Erythroblast (primary cell): ENCODE measurements around the gene SNAP29.

Experiments
- DNase-seq, 2 experiments: peaks; one replicate each; lab custom pipeline; 2025; lab: John Stamatoyannopoulos, UW
- GATA1 ChIP-seq: IDR thresholded peaks from 2 replicates; pipeline ENCODE4 v1.6.1; 2011; ENCODE audit warnings: low read depth, mild to moderate bottlenecking, control low read depth, low read length, moderate library complexity
- POLR2A ChIP-seq: IDR thresholded peaks from 2 replicates; pipeline ENCODE4 v1.6.1; 2011; ENCODE audit warnings: mild to moderate bottlenecking, low read length

Gene SNAP29

GRCh38 chr22:20867179-20868024 lies 8.6 kb downstream of the SNAP29 start:
- TF ChIP-seq GATA1, result peak; percentile 51
- TF ChIP-seq POLR2A, result peak; percentile 28
- DNase-seq, result peak; percentile 88 to 95

GRCh38 chr22:20868025-20868962 lies 9.5 kb downstream of the SNAP29 start:
- no peak for DNase-seq
- TF ChIP-seq GATA1, result no peak
- no peak for TF ChIP-seq POLR2A

GRCh38 chr22:20869234-20869633 lies 10.4 kb downstream of the SNAP29 start:
- no peak for DNase-seq
- no peak for TF ChIP-seq GATA1
- TF ChIP-seq POLR2A, result no peak

GRCh38 chr22:20873214-20873613 lies 14.4 kb downstream of the SNAP29 start:
- DNase-seq, result peak in 1 of 2 experiments; percentile 31
- no peak for TF ChIP-seq GATA1
- TF ChIP-seq POLR2A, result no peak

- DNase-seq, result no peak
- no peak for TF ChIP-seq POLR2A
- TF ChIP-seq GATA1, result no peak
Measured at GRCh38 chr22:20875296-20875695, 16.5 kb downstream of the SNAP29 start.

DNA sequence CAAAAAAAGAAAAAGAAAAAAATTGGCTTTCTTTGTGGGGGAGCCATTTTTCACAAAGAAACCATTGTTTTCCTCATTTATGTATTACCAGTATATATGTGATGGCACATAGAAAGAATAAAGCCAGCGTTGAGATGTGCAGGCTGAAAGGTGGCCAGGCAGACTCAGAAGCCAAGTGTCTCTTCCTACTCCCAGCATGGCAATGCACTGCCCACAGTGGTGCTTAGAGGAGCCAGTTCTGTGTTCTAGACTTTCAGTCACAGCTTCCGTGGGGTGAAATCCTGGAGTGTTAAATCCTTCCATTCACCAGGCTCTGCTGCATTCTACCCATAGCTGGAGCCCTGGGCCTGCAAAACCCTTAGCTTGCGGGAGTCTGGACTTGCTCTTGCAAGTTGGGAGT lies 18.9 kb downstream of the SNAP29 start:
- DNase-seq, result no peak
- TF ChIP-seq GATA1, result no peak
- TF ChIP-seq POLR2A, result no peak

DNA sequence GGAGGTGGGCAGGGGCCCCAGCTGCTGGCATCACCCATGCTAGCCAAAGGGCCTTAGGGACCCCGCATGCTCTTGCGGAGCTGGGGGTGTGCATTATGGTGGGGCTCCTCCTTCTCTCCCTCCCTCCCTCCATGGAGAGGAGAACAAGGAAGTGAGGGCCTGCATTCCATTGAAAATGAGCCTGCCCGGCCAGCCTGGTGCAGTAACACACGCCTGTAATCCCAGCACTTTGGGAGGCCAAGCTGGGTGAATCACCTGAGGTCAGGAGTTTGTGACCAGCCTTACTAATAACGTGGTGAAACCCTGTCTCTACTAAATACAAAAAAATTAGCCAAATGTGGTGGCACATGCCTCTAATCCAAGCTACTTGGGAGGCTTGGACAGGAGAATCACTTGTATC lies 22.4 kb downstream of the SNAP29 start:
- no peak for DNase-seq
- TF ChIP-seq GATA1, result no peak
- no peak for TF ChIP-seq POLR2A

DNA sequence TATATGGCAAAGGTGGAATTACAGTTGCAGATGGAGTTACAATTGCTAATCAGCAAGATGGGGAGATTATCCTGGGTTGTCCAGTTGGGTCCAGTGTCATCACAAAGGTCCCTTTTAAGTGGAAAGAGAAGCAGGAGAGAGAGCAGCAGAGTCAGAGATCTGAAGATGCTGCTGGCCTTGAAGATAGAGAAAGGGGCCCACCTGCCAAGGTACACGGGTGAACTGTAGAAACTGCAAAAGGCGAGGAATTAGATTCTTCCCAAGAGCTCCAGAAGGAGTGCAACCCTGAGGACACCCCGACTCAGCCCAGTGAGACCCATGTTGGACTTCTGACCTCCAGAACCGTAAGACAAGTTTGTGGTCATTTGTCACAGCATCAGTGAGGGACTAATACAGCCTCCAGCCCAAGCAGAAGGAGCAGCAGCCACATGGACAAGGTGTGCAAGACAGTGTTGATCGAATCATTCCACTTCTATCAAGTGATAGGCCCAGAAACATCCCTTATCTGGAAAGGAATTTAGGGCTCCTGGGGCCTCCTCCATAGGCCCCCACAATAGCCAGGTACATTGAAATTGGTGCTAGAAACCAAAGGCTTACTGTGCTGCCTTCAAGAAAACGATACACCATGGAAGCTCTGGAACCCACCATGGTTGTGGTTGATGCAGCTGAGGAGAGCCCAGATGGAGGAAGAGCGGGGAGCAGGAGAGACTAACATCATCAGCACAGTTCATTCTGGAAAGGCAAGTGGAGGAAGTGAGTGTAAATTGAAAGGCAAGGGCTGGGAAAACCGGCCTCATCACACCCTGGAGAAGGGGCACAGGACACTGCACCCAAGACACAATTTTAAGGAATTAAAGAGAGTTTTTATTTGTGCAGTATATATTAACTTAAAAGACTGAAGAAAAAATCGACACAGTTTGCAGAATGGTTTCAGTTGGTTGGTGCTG lies 23.3 kb downstream of the SNAP29 start:
- no peak for DNase-seq
- TF ChIP-seq GATA1 (no peak), POLR2A (no peak)

DNA sequence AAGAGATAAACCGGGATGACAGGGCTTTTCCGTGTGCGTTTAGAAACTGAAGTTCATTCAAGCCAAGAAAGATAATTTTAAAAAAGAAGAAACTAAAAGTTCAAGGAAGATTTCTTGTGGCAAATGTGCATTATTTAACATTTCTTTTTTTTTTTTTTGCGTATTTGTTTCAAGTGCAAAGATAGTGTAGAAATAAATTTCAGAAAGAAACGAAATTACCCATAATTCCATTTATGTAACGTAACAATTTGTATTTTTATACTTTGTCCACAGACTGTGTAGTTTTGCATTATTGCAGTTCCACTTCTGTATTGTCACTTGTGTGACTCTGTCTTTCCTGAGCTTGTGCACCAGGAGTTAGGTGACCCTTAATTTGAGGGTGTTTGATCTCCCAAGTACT lies 24.0 kb downstream of the SNAP29 start:
- TF ChIP-seq POLR2A (no peak), GATA1 (no peak)
- no peak for DNase-seq

GRCh38 chr22:20884454-20884853 lies 25.6 kb downstream of the SNAP29 start:
- TF ChIP-seq POLR2A, result no peak
- TF ChIP-seq GATA1, result no peak
- no peak for DNase-seq

DNA sequence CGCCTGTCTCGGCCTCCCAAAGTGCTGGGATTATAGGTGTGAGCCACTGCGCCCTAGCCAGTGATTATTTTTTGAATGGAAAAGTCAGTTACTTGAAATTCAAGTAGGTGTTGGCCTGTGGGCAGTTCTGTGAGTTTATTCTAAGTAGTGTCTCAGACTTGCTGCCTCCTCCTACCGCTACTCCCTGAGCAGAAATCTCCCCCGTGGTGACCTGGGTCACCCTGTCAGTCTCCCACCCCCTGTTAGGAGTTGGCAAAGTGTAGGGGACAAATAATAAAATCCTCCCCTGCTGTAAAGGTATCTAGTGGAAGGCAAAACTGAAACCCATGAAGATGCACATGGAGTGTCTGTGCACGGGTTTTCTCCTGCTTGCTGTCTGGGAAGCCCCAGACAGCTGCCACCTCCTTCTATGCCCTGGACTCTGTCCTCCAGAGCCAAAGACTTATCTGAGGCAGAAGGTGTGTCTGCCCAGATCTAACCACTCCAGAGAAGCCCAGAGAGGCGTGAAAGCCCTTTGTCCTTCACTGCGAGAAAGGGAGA lies 26.3 kb downstream of the SNAP29 start:
- no peak for DNase-seq
- TF ChIP-seq GATA1 (no peak), POLR2A (no peak)

DNA sequence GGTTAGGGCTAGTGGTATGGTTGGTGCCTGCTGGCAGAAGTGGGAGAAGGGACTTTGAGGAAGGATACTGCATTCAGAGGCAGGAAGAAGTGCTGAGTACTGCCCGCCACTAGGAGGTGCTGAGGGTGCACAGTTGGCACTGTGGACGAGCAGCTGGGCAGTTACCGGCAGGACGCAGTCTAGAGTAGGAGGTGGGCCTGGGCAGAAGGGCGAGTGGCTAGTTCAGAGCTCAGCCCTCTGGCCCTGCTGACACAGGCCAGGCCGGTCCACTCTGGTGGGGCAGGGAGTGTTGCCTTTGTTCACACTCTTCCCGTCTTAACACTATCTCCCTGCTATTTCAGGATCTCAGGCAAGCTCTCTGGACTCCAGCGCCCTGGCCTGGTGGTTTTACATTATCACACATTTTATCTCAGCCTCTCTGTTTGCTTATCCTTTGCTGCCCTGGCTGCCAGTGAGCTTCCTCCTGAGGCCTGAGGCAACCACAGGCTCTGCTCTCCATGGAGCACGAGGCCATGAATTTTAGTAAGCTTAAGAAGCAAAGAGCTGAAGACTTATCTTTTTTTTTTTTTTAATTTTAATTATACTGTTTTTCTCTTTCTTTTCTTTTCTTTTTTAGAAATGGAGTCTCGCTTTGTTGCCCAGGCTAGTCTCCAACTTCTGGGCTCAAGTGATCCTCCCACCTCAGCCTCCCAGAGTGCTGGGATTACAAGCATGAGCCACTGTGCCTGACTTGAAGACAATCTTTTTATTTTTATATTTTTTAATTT lies 26.9 kb downstream of the SNAP29 start:
- TF ChIP-seq GATA1 (no peak), POLR2A (no peak)
- peak; percentile 83 to 86 for DNase-seq
